GM21367 (cell line): ENCODE measurements around the gene NAP1L3.

Experiments used
- ATAC-seq: cut with Tn5 transposase; IDR thresholded peaks from one replicate; pipeline ENCODE4 v1.9.1; 2021; ENCODE audit not compliant: unreplicated experiment

The NAP1L3 gene

GRCh38 chrX:93673056-93673868 is at the start of gene NAP1L3:
TSS of gene NAP1L3 (minus strand) at chrX:93673578. CDS start at chrX:93673304, 274 bp downstream.
- no peak for ATAC-seq

DNA sequence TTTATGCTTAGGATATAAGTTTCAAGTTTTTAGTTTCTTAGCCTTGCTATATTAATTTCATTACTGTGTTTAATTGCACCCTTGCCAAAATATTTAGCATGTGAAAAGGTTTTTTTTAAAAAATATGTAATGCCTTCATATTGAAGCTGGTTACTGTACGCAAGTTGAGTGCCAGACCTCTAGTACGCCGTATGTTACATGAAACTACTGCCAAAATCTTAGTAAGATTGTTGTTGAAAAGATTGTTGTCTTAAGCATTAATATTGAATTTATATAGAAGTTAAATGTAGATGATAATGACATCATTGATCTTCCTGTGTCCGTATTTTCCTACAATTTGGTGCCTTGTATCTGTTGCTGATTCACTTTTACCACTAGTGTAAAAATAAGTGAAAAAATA is 37.7 kb upstream of the NAP1L3 start:
- ATAC-seq, result no peak

DNA sequence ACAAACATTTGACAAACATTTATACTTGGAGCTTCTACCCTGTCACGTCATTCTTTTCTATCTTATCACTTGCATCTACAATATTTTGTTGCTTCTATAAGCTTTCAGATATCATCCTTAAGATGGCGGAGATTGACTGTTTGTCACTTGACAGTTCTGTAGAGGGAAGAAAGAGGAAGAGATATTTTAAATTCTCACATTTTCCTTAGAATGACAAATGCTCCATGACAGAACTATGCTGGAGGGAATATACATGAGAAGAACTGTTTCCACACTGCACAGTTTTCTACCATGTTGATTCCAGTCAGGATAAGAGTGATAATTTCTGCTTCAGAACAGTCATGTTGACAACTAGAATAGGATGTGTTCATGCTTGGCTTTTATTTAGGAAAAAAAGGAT is 30.3 kb upstream of the NAP1L3 start:
- ATAC-seq, result no peak

DNA sequence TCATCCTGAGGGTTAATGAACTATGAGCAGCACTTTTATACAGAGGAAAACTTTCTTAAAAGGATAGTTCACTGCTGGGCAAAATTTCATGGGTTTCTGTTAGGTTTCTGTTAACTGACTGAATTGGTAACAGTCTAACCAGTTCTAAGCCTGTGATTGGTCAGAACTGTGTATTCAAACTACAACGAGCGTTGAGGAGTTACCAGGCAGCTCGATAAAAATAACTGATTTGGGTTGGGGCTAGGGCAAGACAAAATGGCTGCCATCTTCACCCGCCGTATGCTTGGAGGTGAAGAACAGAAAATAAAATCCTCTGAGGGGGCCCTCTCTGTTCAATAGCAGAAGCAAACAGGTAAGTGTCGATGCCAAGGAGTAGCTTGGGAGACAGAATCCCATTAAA is 22.6 kb upstream of the NAP1L3 start:
- ATAC-seq, result no peak

DNA sequence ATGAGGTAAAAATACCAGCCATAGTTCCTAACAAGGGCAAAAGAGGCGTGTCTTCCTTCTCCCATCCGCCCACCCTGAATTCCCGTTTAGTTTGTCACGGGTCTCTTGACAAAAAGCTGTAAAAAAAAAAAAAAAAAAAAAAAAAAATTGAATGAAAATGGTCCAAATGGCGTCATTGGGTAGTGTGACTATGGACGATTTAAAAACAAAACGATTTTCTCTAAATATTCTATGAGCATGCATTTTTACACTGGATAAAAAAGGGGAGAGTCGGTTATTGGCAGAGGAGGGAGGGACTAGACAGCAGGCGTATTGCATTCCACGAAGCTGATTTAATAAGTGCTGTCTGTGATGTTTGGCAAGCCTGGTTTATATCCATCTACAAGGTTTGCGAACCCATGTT is 492 bp upstream of the NAP1L3 start, which contains the start of gene FAM133A:
Gene FAM133A (plus strand): TSS at position 338 of the 403 bp plus-strand sequence. CDS start 35,214 bp downstream, outside the sequence.
- no peak for ATAC-seq

DNA sequence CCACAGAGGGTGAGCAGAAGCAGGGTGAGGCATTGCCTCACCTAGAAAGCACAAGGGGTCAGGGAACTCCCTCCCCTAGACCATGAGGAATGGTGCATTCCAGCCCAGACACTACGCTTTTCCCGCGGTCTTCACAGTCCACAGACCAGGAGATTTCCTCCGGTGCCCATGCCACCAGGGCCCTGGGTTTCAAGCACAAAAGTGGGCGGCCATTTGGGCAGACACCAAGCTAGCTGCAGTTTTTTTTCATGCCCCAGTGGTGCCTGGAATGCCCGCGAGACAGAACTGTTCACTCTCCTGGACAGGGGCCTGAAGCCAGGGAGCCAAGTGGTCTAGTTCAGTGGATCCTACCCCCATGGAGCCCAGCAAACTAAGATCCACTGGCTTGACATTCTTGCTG is 12.8 kb downstream of the NAP1L3 start:
- no peak for ATAC-seq

GRCh38 chrX:93649381-93649780 is 24.0 kb downstream of the NAP1L3 start:
- ATAC-seq, result no peak

DNA sequence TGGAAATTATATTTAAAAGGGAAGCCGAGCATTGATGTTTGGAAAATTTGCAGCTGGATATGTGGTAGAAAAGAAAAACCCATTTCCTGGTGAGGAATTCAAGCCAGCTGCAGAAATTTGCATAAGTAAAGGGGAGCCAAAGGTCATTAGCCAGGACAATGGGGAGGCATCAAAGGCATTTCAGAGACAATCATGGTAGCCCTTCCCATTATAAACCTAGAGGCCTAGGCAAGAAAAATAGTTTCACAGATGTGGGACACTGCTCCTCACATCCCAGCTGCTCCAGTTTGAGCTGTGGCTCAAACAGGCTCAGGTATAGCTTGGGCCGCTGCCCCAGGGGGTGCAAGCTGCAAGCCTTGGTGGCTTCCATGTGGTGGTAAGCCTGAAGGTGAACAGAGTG is 35.8 kb downstream of the NAP1L3 start:
- no peak for ATAC-seq
